ENCODE results near the gene PEX14. TPM values are rescaled to one million over a fixed set of nuclear protein-coding genes. Genes with fewer than 3 reads are reported as not detected.

The PEX14 gene
- total and polyA plus RNA-seq, 2 donors: 8.8 to 16.1 TPM

GRCh38 chr1:10652626-10653025, 177.9 kb downstream of the PEX14 start:
- no peak overlapping the region for H3K4me3 ChIP-seq (ENCODE audit: low read length in 2 of 2)
- peaks cover 0 to 25% of the 10 kb centered on the region in 2 donors for H3K27me3 ChIP-seq (ENCODE audit: control insufficient read depth in 2 of 2, insufficient read depth in 1 of 2, low read length in 1 of 2)
- H3K36me3 ChIP-seq (ENCODE audit: control insufficient read depth in 2 of 2, insufficient read depth in 2 of 2, low read length in 1 of 2): peaks cover 0 to 28% of the 10 kb centered on the region in 2 donors
- H3K27ac ChIP-seq (ENCODE audit: low read depth in 1 of 2, low read length in 1 of 2): no peak overlapping the region
- no peaks in the 10 kb centered on the region for H3K4me1 ChIP-seq (ENCODE audit: control insufficient read depth in 2 of 2, insufficient read depth in 2 of 2, low read length in 2 of 2)
- no peak for DNase-seq (ENCODE audit: low read depth in 6 of 9, low spot score in 9 of 9)
- no peaks in the 10 kb centered on the region for H3K9me3 ChIP-seq (ENCODE audit: control insufficient read depth in 2 of 2, insufficient read depth in 1 of 2, low read length in 1 of 2)
- 98% methylated on average over 12 of the region's 12 CpGs for WGBS

- H3K36me3 ChIP-seq (ENCODE audit: control insufficient read depth in 2 of 2, insufficient read depth in 2 of 2, low read length in 1 of 2): peaks cover 0 to 30% of the 10 kb centered on the region in 2 donors
- no peak overlapping the region for H3K4me3 ChIP-seq (ENCODE audit: low read length in 2 of 2)
- WGBS: 96% methylated on average over 41 of the region's 41 CpGs
- H3K9me3 ChIP-seq (ENCODE audit: control insufficient read depth in 2 of 2, insufficient read depth in 1 of 2, low read length in 1 of 2): no peaks in the 10 kb centered on the region
- DNase-seq (ENCODE audit: low read depth in 6 of 9, low spot score in 9 of 9): no peak
- peaks cover 0 to 23% of the 10 kb centered on the region in 2 donors for H3K27me3 ChIP-seq (ENCODE audit: control insufficient read depth in 2 of 2, insufficient read depth in 1 of 2, low read length in 1 of 2)
- H3K4me1 ChIP-seq (ENCODE audit: control insufficient read depth in 2 of 2, insufficient read depth in 2 of 2, low read length in 2 of 2): no peaks in the 10 kb centered on the region
- no peak overlapping the region for H3K27ac ChIP-seq (ENCODE audit: low read depth in 1 of 2, low read length in 1 of 2)
Observed at GRCh38 chr1:10653370-10654125, 178.8 kb downstream of the PEX14 start.

DNA sequence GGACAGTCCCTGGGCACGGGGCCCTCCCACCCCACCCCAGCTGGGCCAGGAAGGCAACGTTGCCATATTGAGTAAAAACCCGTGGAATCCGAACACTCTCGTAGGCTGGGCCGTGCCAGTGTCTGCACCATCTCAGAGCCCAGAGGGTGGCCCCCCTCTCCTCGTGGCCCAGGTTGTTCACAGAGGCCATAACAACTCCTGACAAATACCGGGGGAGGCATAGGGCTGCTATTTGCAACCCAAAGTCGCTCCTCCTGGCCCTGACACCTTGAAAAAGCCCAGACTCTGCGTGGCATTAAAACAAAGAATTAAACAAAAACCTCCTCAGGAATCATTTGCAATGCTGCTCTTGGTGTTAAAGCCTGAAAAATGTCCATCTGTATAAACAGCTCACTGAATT, 180.3 kb downstream of the PEX14 start:
- Histone ChIP-seq H3K27me3 (ENCODE audit: control insufficient read depth in 2 of 2, insufficient read depth in 1 of 2, low read length in 1 of 2) (peaks cover 0 to 11% of the 10 kb centered on the region in 2 donors), H3K27ac (ENCODE audit: low read depth in 1 of 2, low read length in 1 of 2) (no peak overlapping the region), H3K9me3 (ENCODE audit: control insufficient read depth in 2 of 2, insufficient read depth in 1 of 2, low read length in 1 of 2) (no peaks in the 10 kb centered on the region), H3K36me3 (ENCODE audit: control insufficient read depth in 2 of 2, insufficient read depth in 2 of 2, low read length in 1 of 2) (peaks cover 2 to 40% of the 10 kb centered on the region in 2 donors), H3K4me1 (ENCODE audit: control insufficient read depth in 2 of 2, insufficient read depth in 2 of 2, low read length in 2 of 2) (no peaks in the 10 kb centered on the region), H3K4me3 (ENCODE audit: low read length in 2 of 2) (no peak overlapping the region)
- no peak for DNase-seq (ENCODE audit: low read depth in 6 of 9, low spot score in 9 of 9)
- 94% methylated on average over 10 of the region's 10 CpGs for WGBS

- DNase-seq (ENCODE audit: low read depth in 6 of 9, low spot score in 9 of 9): no peak
- no peaks in the 10 kb centered on the region for H3K4me1 ChIP-seq (ENCODE audit: control insufficient read depth in 2 of 2, insufficient read depth in 2 of 2, low read length in 2 of 2)
- peaks cover 0 to 2% of the 10 kb centered on the region in 2 donors for H3K27me3 ChIP-seq (ENCODE audit: control insufficient read depth in 2 of 2, insufficient read depth in 1 of 2, low read length in 1 of 2)
- peaks cover 2 to 42% of the 10 kb centered on the region in 2 donors for H3K36me3 ChIP-seq (ENCODE audit: control insufficient read depth in 2 of 2, insufficient read depth in 2 of 2, low read length in 1 of 2)
- WGBS: 96% methylated on average over 15 of the region's 15 CpGs
- H3K9me3 ChIP-seq (ENCODE audit: control insufficient read depth in 2 of 2, insufficient read depth in 1 of 2, low read length in 1 of 2): no peaks in the 10 kb centered on the region
- H3K27ac ChIP-seq (ENCODE audit: low read depth in 1 of 2, low read length in 1 of 2): no peak overlapping the region
- H3K4me3 ChIP-seq (ENCODE audit: low read length in 2 of 2): no peak overlapping the region
Observed at GRCh38 chr1:10656431-10656830, 181.7 kb downstream of the PEX14 start.

DNA sequence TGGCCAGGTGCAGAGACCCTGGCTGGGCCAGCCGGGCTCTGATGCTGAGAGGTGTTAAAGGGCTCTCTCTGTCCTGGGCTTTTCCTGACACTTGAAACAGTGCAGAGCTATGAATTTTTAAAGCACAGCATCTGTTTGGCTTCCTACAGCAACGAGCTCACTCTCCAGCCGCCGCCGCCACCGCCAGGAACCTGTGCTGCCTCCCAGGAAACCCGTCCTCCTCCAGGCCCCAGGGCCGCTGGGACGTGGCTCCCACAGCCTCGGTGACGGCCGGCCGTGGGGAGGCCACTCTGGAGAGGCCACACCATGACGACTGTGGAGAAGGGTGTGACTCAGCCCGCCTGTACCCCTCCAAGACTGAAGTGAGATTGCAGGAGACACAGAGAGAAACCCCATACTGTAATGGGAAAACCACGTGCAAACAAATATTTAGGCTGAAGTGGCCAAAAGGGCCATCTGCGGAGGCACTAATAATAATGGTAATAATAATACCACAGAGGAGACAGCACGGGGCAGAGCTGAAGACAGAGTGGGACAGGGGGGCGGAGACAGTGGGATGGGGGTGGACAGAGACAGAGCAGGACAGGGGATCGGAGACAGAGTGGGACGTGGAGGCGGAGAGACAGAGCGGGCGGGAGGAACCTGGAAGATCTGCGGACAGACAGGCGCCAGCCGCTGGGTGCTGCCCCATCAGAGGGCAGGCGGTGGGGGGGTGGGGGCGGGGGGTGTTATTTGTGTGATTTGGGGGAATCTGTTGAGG, 182.5 kb downstream of the PEX14 start:
- Histone ChIP-seq H3K4me1 (ENCODE audit: control insufficient read depth in 2 of 2, insufficient read depth in 2 of 2, low read length in 2 of 2) (no peaks in the 10 kb centered on the region), H3K27me3 (ENCODE audit: control insufficient read depth in 2 of 2, insufficient read depth in 1 of 2, low read length in 1 of 2) (no peaks in the 10 kb centered on the region), H3K9me3 (ENCODE audit: control insufficient read depth in 2 of 2, insufficient read depth in 1 of 2, low read length in 1 of 2) (no peaks in the 10 kb centered on the region), H3K27ac (ENCODE audit: low read depth in 1 of 2, low read length in 1 of 2) (no peak overlapping the region), H3K4me3 (ENCODE audit: low read length in 2 of 2) (no peak overlapping the region), H3K36me3 (ENCODE audit: control insufficient read depth in 2 of 2, insufficient read depth in 2 of 2, low read length in 1 of 2) (peaks cover 2 to 39% of the 10 kb centered on the region in 2 donors)
- DNase-seq (ENCODE audit: low read depth in 6 of 9, low spot score in 9 of 9): no peak
- WGBS: 95% methylated on average over 29 of the region's 29 CpGs

DNA sequence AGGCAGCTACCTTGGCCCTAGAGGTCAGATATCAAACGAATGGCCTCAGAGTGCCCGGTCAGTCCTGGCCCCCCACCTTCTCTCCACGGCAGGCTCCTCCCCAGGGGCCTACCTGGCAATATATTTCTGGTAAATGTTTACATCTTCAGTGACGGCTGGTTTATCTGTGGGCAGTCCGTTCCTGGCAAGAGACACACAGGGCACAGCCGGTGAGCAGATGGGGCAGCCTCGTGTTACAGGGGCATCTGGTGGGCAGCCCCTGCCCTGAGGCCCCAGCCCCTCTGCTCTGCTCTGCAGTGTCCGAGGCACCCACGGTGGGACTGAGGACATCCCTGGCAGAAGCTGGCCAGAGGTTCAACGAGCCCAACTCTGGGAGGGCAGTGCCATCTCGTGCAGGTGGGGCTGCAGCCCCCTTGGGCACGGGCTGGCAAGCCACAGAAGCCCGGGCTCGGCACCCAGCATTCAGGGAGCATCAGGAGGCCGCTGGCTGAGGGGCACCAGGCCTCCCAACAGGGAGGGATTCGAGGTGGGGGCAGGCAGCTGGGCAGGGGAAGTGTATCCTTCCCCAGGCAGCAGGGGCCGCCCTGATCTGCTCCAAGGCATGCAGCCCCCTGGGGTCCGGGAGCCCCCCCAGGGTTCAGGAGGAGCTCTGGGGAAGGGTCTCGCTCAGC, 183.8 kb downstream of the PEX14 start:
- H3K36me3 ChIP-seq (ENCODE audit: control insufficient read depth in 2 of 2, insufficient read depth in 2 of 2, low read length in 1 of 2): peaks cover 2 to 30% of the 10 kb centered on the region in 2 donors
- H3K27me3 ChIP-seq (ENCODE audit: control insufficient read depth in 2 of 2, insufficient read depth in 1 of 2, low read length in 1 of 2): no peaks in the 10 kb centered on the region
- WGBS: 93% methylated on average over 19 of the region's 19 CpGs
- no peak overlapping the region for H3K27ac ChIP-seq (ENCODE audit: low read depth in 1 of 2, low read length in 1 of 2)
- DNase-seq (ENCODE audit: low read depth in 6 of 9, low spot score in 9 of 9): no peak
- no peak overlapping the region for H3K4me3 ChIP-seq (ENCODE audit: low read length in 2 of 2)
- H3K9me3 ChIP-seq (ENCODE audit: control insufficient read depth in 2 of 2, insufficient read depth in 1 of 2, low read length in 1 of 2): no peaks in the 10 kb centered on the region
- peaks cover 0 to 3% of the 10 kb centered on the region in 2 donors for H3K4me1 ChIP-seq (ENCODE audit: control insufficient read depth in 2 of 2, insufficient read depth in 2 of 2, low read length in 2 of 2)

- WGBS: 97% methylated on average over 18 of the region's 18 CpGs
- H3K36me3 ChIP-seq (ENCODE audit: control insufficient read depth in 2 of 2, insufficient read depth in 2 of 2, low read length in 1 of 2): peaks cover 2 to 30% of the 10 kb centered on the region in 2 donors
- DNase-seq (ENCODE audit: low read depth in 6 of 9, low spot score in 9 of 9): no peak
Observed at GRCh38 chr1:10659218-10659617, 184.5 kb downstream of the PEX14 start.

DNA sequence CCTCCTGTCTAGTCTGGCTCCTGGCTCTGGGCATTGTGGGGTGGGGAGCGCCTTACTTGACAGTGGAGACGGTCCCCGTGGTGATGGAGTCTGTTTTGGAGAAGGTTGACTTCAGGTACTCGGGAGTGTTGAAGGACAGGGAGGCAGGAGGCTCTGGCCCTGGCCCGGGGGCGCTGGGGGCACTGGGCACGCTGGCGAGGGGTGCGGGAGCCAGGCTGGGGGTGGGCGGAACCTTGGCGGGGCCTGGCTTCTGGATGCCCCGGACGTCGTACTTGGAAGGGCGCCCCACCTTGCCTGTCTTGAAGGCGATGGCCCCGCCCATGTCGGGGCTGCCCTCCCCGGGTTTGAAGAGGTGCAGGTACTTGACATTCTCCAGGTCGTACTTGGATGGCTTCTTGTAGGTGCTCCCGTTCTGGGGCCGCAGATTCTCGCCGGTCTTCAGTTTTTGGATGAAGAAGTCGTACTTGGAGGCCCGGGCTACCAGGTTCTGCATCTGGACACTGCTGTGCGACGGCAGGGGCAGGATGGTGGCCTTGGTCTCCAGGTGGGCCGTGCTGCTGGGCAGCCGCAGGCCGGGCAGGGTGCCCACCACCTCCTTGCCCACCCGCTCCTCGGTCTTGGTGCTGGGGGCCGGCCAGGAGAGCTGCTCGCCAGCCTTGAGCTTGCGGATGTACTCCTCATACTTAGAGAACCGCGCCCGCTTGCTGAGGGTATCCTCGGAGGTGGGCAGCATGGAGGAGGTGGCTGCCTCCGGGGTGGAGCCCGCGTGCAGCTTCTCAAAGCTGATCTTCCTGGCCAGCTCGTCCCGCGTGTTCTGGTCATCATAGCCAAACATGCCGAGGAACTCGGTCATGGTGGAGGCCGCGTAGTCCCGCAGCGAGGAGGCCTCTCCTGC, 185.1 kb downstream of the PEX14 start:
- Histone ChIP-seq H3K9me3 (ENCODE audit: control insufficient read depth in 2 of 2, insufficient read depth in 1 of 2, low read length in 1 of 2) (no peaks in the 10 kb centered on the region), H3K27ac (ENCODE audit: low read depth in 1 of 2, low read length in 1 of 2) (no peak overlapping the region), H3K36me3 (ENCODE audit: control insufficient read depth in 2 of 2, insufficient read depth in 2 of 2, low read length in 1 of 2) (peaks cover 2 to 33% of the 10 kb centered on the region in 2 donors), H3K27me3 (ENCODE audit: control insufficient read depth in 2 of 2, insufficient read depth in 1 of 2, low read length in 1 of 2) (no peaks in the 10 kb centered on the region), H3K4me1 (ENCODE audit: control insufficient read depth in 2 of 2, insufficient read depth in 2 of 2, low read length in 2 of 2) (peaks cover 0 to 6% of the 10 kb centered on the region in 2 donors), H3K4me3 (ENCODE audit: low read length in 2 of 2) (no peak overlapping the region)
- no peak for DNase-seq (ENCODE audit: low read depth in 6 of 9, low spot score in 9 of 9)
- 98% methylated on average over 52 of the region's 52 CpGs for WGBS

More at GRCh38 chr1:10659218-10659617, 184.5 kb downstream of the PEX14 start:
- H3K4me3 ChIP-seq (ENCODE audit: low read length in 2 of 2): no peak overlapping the region
- H3K9me3 ChIP-seq (ENCODE audit: control insufficient read depth in 2 of 2, insufficient read depth in 1 of 2, low read length in 1 of 2): no peaks in the 10 kb centered on the region
- peaks cover 0 to 6% of the 10 kb centered on the region in 2 donors for H3K4me1 ChIP-seq (ENCODE audit: control insufficient read depth in 2 of 2, insufficient read depth in 2 of 2, low read length in 2 of 2)
- H3K27ac ChIP-seq (ENCODE audit: low read depth in 1 of 2, low read length in 1 of 2): no peak overlapping the region
- no peaks in the 10 kb centered on the region for H3K27me3 ChIP-seq (ENCODE audit: control insufficient read depth in 2 of 2, insufficient read depth in 1 of 2, low read length in 1 of 2)
